GM18909 (cell line): Measurements from ENCODE around the gene THAP10.

Experiments
- ATAC-seq: cut with Tn5 transposase; IDR thresholded peaks from one replicate; pipeline ENCODE4 v1.9.1; 2021; ENCODE audit warnings: mild to moderate bottlenecking; ENCODE audit not compliant: unreplicated experiment, poor library complexity

THAP10 gene

DNA sequence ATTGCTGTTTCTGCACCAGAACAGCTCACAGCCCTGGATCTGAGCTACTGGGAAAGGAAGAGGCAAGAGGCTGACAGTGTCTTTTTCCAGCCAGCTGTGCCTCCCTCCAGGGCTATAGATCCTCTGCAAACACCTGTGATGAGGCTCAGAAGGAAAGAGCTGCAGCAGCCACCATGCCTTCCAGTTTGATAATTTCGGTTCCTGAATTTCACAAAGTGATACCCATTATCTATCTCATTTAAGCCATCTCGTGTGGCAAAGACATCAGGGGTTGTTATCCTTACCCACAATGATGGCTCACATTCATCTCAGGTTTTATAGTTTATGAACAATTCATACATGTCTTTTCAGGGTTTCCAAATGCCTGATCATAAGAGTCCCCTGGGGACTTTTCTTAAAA is 36.5 kb downstream of the THAP10 start:
- no peak for ATAC-seq

DNA sequence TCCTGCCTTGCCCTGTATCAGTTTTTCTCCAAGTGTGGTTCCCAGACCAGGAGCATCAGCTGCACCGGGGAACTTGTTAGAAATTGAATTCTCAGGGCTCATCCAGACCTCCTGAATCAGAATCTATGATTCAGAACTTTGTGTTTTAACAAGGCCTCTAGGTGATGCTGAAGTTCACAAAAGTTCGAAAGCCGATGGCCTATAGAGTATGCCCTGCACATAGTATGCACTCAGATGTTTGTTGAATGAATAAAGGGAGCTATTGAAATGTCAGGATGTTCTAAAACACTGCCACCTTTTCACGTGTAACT is 37.6 kb downstream of the THAP10 start:
- ATAC-seq: no peak

DNA sequence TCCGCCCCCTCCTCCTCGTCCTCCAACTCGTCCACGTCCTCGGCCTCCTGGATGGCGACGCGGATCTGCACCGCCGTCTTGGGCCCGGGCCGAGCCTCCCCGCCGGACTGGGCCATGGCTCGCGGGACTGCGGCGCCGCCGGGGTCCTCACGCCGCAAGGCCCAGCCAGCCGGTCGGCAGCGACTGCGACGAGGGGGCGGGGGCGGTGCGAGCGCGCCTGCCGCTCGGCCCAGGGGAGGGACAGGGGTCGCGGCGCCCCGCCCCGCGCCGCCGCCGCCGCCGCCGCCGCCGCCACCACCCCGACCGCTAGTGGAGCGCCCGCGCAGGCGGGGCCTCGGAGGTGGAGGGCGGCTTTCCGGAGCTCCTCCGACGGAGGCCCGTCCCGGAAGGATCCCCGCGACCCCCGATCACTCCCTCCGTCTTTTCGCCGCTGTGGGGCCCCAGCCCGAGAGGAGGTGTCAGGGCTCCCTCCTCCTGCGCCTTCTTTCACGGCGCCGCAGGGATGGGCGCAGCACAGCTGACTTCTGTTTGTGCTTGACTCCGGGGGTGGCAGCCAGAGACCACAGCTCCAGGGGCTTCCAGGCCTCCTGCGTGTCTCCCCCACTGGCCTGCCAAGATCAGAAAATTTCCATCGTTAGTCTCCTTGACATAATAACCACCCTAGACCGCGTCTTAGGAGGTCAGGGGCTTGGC is 38.1 kb downstream of the THAP10 start, which contains the start of gene LARP6:
Gene LARP6, minus strand, starts transcription at position 185 of the 693 bp plus-strand sequence. Its CDS starts 69 bp downstream, at position 116.
- ATAC-seq: no peak

DNA sequence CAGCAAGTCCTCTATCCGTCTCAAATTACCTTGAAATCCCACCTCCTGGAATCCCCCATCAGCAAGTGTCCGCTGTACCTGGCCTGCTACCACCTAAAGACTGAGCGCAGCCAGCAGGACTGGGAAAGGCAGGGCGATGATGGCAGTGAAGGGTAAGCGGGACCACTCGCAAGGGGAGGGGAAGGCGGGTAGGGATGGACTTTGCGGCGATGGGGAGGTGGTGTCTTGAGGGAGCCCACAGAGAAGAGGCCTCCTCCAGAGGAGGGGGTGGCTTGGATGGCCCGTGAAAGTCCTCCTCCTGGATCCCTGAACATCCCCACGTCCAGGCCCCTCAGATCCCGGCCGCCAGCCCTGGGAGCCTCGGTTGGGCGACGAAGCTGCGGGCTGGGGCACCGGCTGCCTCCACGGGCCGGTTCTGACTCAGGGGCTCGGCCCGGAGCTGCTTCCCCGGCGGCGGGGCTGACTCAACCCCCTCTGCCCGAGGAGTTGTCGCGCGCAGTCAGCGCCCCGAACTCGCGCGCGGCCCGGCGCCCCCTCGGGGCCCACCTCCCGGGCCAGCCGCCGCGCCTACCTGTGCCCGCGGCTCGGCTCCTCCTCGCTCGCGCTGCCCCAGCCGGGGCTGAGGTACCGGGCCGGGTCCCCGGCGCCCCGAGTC is 38.8 kb downstream of the THAP10 start:
- no peak for ATAC-seq

DNA sequence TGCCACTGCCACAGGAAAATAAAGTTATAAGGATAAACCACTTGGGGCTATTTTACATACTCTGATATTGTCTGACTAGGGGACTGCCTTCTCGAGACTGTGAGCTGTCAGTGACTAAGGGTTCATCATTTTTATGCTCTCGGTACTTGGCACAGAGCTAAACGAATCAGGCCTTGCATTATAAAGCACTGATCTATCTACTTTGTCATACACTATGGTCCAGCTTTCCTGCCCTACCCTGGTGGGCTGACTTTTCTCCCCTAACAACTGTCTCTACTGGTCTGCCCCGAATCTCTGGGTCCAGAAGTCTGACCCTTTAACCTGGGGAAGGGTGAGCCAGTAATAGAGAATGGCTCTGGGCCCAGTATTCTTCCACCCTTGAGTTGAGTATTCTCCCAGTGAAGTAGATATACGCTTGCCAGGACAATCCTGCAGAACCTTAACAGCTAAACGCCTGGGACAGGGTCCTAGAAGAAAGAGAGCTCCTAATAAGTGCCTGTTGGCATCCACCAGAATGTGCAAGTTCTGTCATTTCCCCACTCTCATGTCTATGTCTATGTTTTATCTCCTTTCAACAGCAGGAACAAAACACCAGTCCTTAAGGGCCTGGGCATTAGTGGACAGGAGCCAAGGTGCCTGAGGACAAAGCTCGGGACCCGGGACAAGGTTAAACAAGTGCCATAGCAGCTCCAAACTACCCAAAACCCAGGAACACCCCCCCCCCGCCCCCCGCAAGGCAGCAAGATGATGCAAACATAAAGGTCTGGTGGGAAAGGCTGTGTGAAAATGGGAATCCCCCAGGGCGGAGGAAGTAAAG is 39.5 kb downstream of the THAP10 start:
- ATAC-seq: no peak

DNA sequence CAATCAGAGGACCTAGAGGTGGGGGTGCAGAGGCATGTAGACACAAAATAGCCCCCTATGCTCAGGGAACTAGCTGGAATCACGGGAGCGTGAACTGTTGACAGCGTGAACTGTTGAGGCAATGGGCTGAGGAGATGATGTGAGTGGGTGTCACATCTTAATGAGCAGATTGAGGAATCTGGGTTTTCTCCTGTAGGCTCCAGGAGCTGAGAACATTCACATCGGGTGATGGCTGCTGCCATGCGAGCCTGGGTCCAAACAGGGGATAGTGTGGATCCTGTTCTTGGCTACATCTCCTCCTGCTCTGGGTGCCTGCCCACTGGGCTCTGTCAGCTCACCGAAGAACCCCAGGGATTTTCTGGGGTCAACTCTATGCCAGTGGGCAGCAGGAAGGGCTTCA is 40.3 kb downstream of the THAP10 start:
- ATAC-seq: no peak

DNA sequence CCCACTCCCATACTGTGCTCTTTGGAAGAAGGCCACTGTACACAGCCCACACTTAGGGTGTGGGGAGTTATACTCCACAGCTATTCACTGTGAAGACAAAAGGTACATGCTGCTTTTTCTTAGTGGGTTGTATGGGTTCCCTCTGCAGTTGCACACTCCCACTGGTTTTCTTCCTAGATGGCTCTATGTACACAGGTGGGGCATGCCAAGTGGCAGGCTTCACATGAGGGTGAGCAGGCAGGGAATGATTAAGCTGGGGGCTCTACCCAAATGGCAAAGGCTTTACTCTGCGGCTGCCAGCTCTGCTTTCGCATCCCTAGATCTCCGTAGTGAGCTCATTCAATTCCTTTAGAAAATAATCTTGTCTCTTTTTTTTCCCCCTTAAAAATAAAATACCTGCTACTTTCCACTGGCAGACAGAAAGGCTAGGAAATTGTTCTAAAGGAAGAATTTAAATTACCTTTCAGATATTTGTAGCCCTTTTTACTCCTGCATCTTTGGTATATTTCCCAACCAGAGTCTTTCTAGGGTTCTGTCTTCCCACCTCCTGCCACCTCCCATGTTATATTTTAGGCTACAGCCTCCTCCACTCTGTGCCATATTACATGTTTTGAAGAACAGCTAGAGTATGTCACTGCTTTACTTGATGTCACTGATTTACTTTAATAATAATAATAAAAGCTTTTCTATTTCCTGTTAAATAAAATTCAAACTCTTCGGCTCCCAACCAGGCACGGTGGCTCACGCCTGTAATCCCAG is 46.5 kb downstream of the THAP10 start:
- no peak for ATAC-seq

DNA sequence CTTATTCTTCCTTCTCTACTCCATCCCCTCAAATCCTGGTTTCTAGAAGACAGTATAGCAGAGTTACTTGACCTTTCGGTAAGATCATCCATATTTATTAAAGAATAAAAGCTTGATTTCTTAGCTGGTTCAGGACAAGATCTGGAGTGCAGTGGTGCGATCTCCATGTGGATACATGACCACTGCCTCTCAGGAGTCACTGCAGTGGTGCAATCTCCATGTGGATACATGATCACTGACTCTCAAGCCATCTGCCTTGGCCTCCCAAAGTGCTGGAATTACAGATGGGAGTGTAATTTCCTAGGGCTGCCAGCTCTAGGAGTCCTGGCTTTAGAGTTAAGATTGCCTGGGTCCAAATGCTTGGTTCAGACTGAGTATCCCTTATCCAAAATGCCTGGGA is 54.8 kb downstream of the THAP10 start:
- no peak for ATAC-seq

DNA sequence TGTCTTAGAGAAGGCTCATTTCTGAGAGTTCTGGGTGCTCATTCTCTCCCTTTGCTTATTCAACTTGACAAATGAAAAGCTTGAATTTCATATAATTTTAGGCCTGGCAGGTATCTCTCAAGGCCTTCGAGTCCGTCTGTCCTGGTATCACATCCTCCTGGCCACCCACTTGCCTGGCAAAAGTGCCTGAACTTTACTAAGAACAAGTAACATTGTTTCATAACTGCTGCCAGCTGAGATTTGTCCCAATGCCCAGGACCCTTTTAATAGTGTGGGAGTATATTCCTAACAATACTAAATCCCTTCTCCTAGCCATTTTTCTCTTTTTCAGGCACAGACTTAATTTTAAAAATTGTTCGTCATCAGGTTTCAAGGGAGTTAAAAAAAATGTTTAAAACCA is 56.4 kb downstream of the THAP10 start:
- ATAC-seq: no peak

DNA sequence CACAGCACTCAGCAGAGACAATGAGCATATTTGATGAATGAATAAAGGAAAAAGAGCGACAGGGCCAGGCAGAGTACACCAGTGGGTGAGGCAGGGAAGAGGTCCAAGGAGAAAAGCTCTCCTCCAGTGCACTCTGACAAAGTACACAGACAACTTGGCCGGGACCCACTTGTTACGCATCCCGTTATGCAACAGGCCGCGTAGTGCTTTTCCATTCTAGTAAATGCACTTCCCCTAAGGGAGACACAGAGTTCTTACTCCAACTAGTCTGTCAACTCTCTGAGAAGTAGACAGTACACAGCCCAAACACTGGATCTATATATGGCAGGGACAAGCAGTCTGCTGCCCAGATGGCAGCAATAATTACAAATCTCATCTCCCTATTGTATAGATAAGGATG is 56.8 kb downstream of the THAP10 start:
- no peak for ATAC-seq

DNA sequence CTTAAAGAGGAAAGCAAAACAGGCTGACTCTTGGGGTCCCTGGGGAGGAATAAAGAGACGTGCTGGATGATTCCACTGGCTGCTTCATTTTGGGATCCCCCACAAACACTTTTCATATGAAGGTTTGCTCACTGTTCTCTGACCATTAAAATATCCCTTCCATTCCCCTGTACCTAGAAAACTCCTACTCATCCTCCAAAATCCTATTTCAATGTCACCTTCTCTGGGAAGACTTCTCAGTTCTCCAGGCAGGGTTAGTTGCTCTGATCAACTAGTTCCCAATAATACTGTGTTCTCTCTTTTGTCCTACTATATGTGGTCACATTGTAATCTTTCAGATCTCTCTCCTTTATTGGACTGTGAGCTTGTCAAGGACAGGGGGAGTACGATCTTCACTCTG is 57.2 kb downstream of the THAP10 start:
- no peak for ATAC-seq

DNA sequence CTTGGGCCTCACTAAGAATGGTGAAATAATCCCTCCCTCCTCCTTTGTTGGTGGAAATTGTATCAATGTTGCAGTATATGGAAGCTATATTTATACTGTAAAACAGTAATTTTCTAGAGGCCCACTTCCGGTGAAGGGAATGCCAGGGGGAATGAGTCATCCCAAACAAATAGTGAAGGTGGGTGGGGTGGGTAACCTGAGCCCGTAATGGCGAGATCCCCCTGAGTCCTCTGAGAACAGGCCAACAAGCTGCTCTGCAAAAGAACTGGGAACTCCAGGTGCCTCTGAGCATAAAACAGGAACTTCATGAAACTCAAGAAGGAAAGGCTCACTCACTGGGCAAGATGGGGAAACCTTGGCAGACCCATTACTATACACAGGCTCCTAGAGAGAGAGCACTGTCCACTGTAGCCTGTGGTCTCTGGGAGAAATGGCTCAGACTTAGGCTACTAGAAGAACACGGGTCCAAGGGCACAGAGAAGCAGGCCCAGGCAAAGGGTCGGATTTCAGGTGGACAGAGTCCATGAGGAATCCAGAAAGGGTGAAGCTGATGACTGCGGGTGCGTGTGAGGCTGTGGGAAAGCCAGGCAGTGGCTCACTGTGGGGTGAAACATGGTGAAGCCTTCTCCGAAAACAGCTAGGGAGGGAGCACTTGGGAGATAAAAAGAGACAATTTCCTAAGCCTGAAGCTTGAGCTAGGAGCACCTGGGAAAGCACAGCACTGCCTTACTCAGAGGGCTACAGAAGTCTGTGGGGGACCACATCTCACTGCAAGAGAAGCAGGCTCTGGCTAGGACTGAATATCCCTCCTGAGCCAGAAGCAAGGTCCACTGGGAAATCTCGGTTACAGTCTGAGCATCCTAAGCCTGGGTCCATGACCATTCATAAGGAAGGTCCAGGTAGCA is 58.1 kb downstream of the THAP10 start:
- ATAC-seq: no peak

DNA sequence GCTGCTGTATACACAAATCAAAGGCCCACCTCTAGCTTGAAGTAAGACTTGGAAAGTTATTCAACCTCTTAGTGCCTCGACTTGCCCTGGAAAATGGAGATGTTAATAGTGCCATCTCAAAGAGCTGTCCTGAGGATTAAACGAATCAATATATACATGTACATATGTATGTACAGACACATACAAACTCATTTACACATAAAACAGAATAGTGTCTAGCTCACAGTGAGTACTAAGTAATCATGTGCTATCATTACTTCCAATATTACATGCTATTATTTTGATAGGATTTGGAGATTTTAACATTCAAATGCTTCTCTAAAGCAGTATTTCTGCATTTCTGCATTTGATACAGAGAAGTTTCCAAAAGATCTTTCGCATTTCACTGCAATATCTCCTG is 58.8 kb downstream of the THAP10 start:
- no peak for ATAC-seq

DNA sequence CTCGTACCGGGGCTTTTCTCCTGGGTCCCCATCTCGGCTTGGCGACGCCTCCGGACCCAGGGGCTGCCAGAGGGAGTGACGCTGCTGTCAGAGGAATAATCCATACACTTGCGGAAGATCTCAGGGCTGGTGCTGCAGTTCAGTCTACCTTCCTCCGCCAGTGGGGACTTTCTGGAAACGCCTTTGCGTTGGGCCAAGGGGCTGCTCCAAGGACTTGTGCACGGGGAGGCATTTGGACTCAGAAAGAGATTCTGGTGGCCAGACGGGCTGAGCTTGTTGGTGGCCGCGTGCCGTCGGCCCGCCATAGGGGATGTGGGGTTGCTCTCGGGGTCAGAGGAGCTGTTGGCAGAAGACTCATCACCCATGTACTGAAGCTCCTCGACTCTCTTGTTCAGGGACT is 60.1 kb downstream of the THAP10 start:
- ATAC-seq: no peak
